GM23338 (cell line): ENCODE results near the gene NPPA. TPM values are rescaled to one million over a fixed set of nuclear protein-coding genes. Genes with fewer than 3 reads are reported as not detected.

Experiments used
- EZH2 ChIP-seq: fragments of 200-600 bp; sonication (generic); IDR thresholded peaks from one replicate; pipeline ENCODE4 v1.8.0; 2017; ENCODE audit warnings: antibody characterized with exemption, mild to moderate bottlenecking, low read depth; ENCODE audit not compliant: unreplicated experiment
- ZNF462 ChIP-seq: fragments of 250-450 bp; sonication (Bioruptor Pico); IDR thresholded peaks from 2 replicates; pipeline ENCODE4 v1.5.0; 2020; ENCODE audit warnings: mild to moderate bottlenecking, moderate library complexity
- polyA plus RNA-seq: library from polyadenylated mRNA; unstranded; fragments of >200 nt; fragmentation: Nextera tagmentation; extraction: Ambion mirVana; gene quantifications from 2 replicates; pipeline ENCODE4 v1.2.1, GENCODE V29; 2016
- total RNA-seq: library from RNA; depleted of rRNA; stranded (reverse); fragments of >200 nt; shearing (Covaris generic); gene quantifications from 2 replicates; pipeline ENCODE4 v1.2.3, GENCODE V29; 2014
- TF ChIP-seq, protein P1 (sequence below), 2 experiments: fragments of 200-600 bp in 1 of 2; sonication (generic) in 1 of 2; conservative IDR thresholded peaks; 2 replicates each; pipeline versions ENCODE4 v1.5.1 to v1.6.1; 2016 to 2017; ENCODE audit warnings: antibody characterized with exemption in 2 of 2, low read depth in 2 of 2, mild to moderate bottlenecking in 2 of 2, moderate library complexity in 1 of 2
- TF ChIP-seq, protein P2 (sequence below): IDR thresholded peaks from one replicate; pipeline ENCODE4 v1.6.1; 2018; ENCODE audit warnings: antibody characterized with exemption; ENCODE audit not compliant: unreplicated experiment

Gene NPPA
- total and polyA plus RNA-seq, 2 experiments from 2014 or later, result 0.29 TPM; not detected in 1

- no peak for TF ChIP-seq ZNF462 (CRISPR knock-in tag)
- no peak for TF ChIP-seq EZH2
- TF ChIP-seq, protein P1, sequence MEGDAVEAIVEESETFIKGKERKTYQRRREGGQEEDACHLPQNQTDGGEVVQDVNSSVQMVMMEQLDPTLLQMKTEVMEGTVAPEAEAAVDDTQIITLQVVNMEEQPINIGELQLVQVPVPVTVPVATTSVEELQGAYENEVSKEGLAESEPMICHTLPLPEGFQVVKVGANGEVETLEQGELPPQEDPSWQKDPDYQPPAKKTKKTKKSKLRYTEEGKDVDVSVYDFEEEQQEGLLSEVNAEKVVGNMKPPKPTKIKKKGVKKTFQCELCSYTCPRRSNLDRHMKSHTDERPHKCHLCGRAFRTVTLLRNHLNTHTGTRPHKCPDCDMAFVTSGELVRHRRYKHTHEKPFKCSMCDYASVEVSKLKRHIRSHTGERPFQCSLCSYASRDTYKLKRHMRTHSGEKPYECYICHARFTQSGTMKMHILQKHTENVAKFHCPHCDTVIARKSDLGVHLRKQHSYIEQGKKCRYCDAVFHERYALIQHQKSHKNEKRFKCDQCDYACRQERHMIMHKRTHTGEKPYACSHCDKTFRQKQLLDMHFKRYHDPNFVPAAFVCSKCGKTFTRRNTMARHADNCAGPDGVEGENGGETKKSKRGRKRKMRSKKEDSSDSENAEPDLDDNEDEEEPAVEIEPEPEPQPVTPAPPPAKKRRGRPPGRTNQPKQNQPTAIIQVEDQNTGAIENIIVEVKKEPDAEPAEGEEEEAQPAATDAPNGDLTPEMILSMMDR (conservative IDR thresholded peaks at IDR 0.05; ENCODE audit: low read depth in 2 of 2), result no peak
- TF ChIP-seq, protein P2, sequence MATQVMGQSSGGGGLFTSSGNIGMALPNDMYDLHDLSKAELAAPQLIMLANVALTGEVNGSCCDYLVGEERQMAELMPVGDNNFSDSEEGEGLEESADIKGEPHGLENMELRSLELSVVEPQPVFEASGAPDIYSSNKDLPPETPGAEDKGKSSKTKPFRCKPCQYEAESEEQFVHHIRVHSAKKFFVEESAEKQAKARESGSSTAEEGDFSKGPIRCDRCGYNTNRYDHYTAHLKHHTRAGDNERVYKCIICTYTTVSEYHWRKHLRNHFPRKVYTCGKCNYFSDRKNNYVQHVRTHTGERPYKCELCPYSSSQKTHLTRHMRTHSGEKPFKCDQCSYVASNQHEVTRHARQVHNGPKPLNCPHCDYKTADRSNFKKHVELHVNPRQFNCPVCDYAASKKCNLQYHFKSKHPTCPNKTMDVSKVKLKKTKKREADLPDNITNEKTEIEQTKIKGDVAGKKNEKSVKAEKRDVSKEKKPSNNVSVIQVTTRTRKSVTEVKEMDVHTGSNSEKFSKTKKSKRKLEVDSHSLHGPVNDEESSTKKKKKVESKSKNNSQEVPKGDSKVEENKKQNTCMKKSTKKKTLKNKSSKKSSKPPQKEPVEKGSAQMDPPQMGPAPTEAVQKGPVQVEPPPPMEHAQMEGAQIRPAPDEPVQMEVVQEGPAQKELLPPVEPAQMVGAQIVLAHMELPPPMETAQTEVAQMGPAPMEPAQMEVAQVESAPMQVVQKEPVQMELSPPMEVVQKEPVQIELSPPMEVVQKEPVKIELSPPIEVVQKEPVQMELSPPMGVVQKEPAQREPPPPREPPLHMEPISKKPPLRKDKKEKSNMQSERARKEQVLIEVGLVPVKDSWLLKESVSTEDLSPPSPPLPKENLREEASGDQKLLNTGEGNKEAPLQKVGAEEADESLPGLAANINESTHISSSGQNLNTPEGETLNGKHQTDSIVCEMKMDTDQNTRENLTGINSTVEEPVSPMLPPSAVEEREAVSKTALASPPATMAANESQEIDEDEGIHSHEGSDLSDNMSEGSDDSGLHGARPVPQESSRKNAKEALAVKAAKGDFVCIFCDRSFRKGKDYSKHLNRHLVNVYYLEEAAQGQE, result no peak
Observed at GRCh38 chr1:11800756-11801433, 46.7 kb downstream of the NPPA start (continued).
